Measurements from ENCODE around the gene LLPH.

Gene LLPH

DNA sequence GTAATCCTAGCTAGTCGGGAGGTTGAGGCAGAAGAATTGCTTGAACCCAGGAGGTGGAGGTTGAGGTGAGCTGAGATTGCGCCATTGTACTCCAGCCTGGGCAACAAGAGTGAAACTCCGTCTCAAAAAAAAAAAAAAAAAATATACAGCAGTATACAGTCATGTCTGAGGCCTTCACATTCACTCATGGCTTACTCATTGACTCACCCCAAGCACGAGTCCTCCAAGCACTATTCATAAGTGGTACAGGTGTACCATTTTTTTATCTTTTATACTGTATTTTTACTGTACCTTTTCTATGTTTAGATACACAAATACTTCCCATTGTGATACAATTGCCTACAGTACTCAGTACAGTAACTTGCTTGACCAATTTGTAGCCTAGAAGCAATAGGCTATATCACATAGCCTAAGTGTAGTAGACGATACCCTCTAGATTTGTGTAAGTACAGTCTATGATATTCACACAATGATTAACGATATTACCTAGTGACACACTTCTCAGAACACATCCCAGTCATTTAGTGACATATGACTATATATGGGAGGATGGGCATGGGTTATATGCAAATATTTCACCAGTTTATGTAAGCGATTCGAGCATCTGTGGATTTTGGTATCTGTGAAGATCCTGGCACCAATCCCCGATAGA is 12.2 kb downstream of the LLPH start:
- Histone ChIP-seq H3K4me3 (ENCODE audit: insufficient read depth, low read length, poor library complexity, severe bottlenecking) (no peak overlapping the region), H3K79me2 (ENCODE audit: insufficient read depth, low read length) (no peaks in the 10 kb centered on the region), H3F3A (ENCODE audit: insufficient read depth) (no peaks in the 10 kb centered on the region), H3K4me2 (ENCODE audit: low read depth, low read length, poor library complexity, severe bottlenecking) (no peak overlapping the region), H3K27ac (ENCODE audit: low read depth, low read length) (no peak overlapping the region), H3K9me2 (replicated peaks; ENCODE audit: insufficient read depth, low read length) (no peaks in the 10 kb centered on the region), H2AFZ (ENCODE audit: low read depth, low read length, severe bottlenecking) (no peak overlapping the region), H3K27me3 (ENCODE audit: low read length) (no peaks in the 10 kb centered on the region), H3K9me3 (ENCODE audit: insufficient read depth, low read length) (no peaks in the 10 kb centered on the region), H4K20me1 (ENCODE audit: low read depth, low read length) (no peaks in the 10 kb centered on the region; the same call in 1 of the 2 replicates), H3K9ac (ENCODE audit: low read length) (no peak overlapping the region), H3K36me3 (ENCODE audit: low read length) (peaks cover 7% of the 10 kb centered on the region; the same call in 1 of the 2 replicates)
- TF ChIP-seq EZH2phosphoT487 (conservative IDR thresholded peaks at IDR 0.05; ENCODE audit: low read length), result no peak
- TF ChIP-seq, protein P1, sequence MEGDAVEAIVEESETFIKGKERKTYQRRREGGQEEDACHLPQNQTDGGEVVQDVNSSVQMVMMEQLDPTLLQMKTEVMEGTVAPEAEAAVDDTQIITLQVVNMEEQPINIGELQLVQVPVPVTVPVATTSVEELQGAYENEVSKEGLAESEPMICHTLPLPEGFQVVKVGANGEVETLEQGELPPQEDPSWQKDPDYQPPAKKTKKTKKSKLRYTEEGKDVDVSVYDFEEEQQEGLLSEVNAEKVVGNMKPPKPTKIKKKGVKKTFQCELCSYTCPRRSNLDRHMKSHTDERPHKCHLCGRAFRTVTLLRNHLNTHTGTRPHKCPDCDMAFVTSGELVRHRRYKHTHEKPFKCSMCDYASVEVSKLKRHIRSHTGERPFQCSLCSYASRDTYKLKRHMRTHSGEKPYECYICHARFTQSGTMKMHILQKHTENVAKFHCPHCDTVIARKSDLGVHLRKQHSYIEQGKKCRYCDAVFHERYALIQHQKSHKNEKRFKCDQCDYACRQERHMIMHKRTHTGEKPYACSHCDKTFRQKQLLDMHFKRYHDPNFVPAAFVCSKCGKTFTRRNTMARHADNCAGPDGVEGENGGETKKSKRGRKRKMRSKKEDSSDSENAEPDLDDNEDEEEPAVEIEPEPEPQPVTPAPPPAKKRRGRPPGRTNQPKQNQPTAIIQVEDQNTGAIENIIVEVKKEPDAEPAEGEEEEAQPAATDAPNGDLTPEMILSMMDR (IDR thresholded peaks at IDR 0.05; ENCODE audit: insufficient read depth, low read length, poor library complexity, severe bottlenecking), result no peak

DNA sequence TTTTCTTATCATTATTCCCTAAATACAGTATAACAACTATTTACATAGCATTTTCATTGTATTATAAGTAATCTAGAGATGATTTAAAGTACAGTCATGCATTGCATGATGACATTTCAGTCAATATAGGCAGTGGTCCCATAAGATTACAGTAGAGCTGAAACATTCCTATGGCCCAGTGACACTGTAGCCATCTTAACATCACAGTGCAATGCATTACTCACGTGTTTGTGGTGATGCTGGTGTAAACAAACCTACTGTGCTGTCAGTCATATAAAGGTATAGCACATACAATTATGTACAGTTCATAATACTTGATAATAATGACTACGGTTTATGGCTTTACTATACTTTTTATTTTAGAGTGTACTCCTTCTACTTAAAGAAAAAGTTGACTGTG is 13.3 kb downstream of the LLPH start:
- no peak overlapping the region for H3K4me2 ChIP-seq (ENCODE audit: low read depth, low read length, poor library complexity, severe bottlenecking)
- H3K9ac ChIP-seq (ENCODE audit: low read length), result no peak overlapping the region
- no peaks in the 10 kb centered on the region for H3K9me3 ChIP-seq (ENCODE audit: insufficient read depth, low read length)
- H3F3A ChIP-seq (ENCODE audit: insufficient read depth), result no peaks in the 10 kb centered on the region
- H3K4me3 ChIP-seq (ENCODE audit: insufficient read depth, low read length, poor library complexity, severe bottlenecking), result no peak overlapping the region
- no peak overlapping the region for H2AFZ ChIP-seq (ENCODE audit: low read depth, low read length, severe bottlenecking)
- TF ChIP-seq EZH2phosphoT487 (conservative IDR thresholded peaks at IDR 0.05; ENCODE audit: low read length), result no peak
- TF ChIP-seq, protein P1 (IDR thresholded peaks at IDR 0.05; ENCODE audit: insufficient read depth, low read length, poor library complexity, severe bottlenecking), result no peak
- H3K27ac ChIP-seq (ENCODE audit: low read depth, low read length), result no peak overlapping the region
- H3K27me3 ChIP-seq (ENCODE audit: low read length), result no peaks in the 10 kb centered on the region
- H3K79me2 ChIP-seq (ENCODE audit: insufficient read depth, low read length), result no peaks in the 10 kb centered on the region
- H4K20me1 ChIP-seq (ENCODE audit: low read depth, low read length), result no peaks in the 10 kb centered on the region; the same call in 1 of the 2 replicates
- H3K36me3 ChIP-seq (ENCODE audit: low read length), result peaks cover under 1% of the 10 kb centered on the region; the same call in 1 of the 2 replicates
- H3K9me2 ChIP-seq (replicated peaks; ENCODE audit: insufficient read depth, low read length), result no peaks in the 10 kb centered on the region

DNA sequence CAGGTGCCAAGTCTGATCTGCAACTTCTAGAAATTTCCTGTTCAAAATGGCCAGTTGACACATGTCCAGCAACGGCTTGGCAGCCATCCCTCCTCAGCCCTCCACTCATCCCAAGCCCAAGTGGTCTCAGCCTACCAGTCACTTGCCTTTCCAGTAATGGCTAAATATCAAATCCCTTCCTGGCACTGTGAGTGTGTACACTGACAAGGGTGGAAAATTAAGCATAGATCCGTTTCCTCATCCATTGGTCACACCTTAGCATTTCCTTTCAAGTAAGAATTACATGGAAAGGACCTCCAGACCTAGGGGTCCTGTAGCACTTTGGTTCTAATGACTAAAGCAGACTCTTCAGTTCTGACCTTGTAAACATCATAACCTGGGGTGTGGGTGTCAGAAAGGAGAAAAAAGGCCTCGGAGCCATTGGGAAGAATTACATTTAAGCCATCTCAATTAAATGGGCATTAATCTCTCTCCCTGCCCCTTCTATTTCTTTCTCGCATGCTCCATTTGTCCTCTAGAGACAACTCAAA is 15.4 kb downstream of the LLPH start:
- Histone ChIP-seq H3K27me3 (ENCODE audit: low read length) (no peaks in the 10 kb centered on the region), H3K27ac (ENCODE audit: low read depth, low read length) (no peak overlapping the region), H3K36me3 (ENCODE audit: low read length) (no peaks in the 10 kb centered on the region; the same call in 1 of the 2 replicates), H3K9me3 (ENCODE audit: insufficient read depth, low read length) (no peaks in the 10 kb centered on the region), H2AFZ (ENCODE audit: low read depth, low read length, severe bottlenecking) (no peak overlapping the region), H3K9ac (ENCODE audit: low read length) (no peak overlapping the region), H3K9me2 (replicated peaks; ENCODE audit: insufficient read depth, low read length) (no peaks in the 10 kb centered on the region), H3K79me2 (ENCODE audit: insufficient read depth, low read length) (no peaks in the 10 kb centered on the region), H3K4me2 (ENCODE audit: low read depth, low read length, poor library complexity, severe bottlenecking) (no peak overlapping the region), H4K20me1 (ENCODE audit: low read depth, low read length) (no peaks in the 10 kb centered on the region), H3K4me3 (ENCODE audit: insufficient read depth, low read length, poor library complexity, severe bottlenecking) (no peak overlapping the region), H3F3A (ENCODE audit: insufficient read depth) (no peaks in the 10 kb centered on the region)
- no peak for TF ChIP-seq EZH2phosphoT487 (conservative IDR thresholded peaks at IDR 0.05; ENCODE audit: low read length)
- TF ChIP-seq, protein P1 (IDR thresholded peaks at IDR 0.05; ENCODE audit: insufficient read depth, low read length, poor library complexity, severe bottlenecking), result no peak

All from SU-DHL-6 (cell line).